Ovary (tissue), 3 donors: ENCODE data around the gene PTGIS.

Source experiments
- POLR2A ChIP-seq: fragments of 450-650 bp; IDR thresholded peaks from one replicate; pipeline ENCODE4 v1.6.1; 2017; ENCODE audit warnings: antibody characterized with exemption, mild to moderate bottlenecking, moderate library complexity
- TF ChIP-seq, protein P1 (sequence below), 3 donors: fragments of 450-650 bp in 2 of 3; fragments of 200-600 bp in 1 of 3; IDR thresholded peaks; one replicate each; pipeline versions ENCODE4 v1.5.1 to v1.8.0; 2016 to 2022; ENCODE audit warnings: antibody characterized with exemption in 3 of 3, mild to moderate bottlenecking in 1 of 3
- donor health status: DM: no; HTN: no; CAD: no.

DNA sequence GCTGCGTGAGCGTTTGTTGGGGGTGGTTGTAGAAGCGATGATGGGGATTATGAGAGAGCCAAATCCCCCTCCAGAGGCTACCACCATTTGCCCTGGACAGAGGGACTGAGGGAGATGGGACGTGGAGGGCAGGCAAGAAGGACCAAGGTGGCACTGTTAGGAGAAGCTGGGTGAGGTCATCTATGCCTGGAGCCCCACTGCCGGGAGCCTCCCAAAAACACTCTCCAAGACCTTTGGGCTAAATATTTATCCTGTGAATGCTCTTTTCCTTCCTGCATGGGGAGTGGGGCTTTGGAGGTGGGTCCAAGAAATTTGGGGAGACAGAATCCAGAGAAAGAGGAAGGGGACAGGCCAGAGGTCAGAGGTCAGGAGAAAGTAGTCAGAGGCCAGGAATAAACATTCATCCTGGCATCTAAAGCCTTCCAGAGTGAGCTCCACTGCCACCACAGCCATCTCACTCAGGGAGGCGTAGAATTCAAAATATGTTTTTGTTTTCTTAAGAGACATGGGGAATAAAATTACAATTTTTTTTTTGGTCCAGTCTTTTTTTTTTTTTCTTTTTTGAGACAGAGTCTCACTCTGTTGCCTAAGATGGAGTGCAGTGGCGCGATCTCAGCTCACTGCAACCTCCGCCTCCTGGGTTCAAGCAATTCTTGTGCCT, 17.8 kb upstream of the PTGIS start:
- no peak for TF ChIP-seq POLR2A
- TF ChIP-seq, protein P1, sequence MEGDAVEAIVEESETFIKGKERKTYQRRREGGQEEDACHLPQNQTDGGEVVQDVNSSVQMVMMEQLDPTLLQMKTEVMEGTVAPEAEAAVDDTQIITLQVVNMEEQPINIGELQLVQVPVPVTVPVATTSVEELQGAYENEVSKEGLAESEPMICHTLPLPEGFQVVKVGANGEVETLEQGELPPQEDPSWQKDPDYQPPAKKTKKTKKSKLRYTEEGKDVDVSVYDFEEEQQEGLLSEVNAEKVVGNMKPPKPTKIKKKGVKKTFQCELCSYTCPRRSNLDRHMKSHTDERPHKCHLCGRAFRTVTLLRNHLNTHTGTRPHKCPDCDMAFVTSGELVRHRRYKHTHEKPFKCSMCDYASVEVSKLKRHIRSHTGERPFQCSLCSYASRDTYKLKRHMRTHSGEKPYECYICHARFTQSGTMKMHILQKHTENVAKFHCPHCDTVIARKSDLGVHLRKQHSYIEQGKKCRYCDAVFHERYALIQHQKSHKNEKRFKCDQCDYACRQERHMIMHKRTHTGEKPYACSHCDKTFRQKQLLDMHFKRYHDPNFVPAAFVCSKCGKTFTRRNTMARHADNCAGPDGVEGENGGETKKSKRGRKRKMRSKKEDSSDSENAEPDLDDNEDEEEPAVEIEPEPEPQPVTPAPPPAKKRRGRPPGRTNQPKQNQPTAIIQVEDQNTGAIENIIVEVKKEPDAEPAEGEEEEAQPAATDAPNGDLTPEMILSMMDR (IDR thresholded peaks at IDR 0.05), result no peak
